Erythroblast (primary cell): Measurements from ENCODE around the gene SYNC.

ENCODE experiments used
- GATA1 ChIP-seq: IDR thresholded peaks from 2 replicates; pipeline ENCODE4 v1.6.1; 2011; ENCODE audit warnings: low read depth, mild to moderate bottlenecking, control low read depth, low read length, moderate library complexity
- POLR2A ChIP-seq: IDR thresholded peaks from 2 replicates; pipeline ENCODE4 v1.6.1; 2011; ENCODE audit warnings: mild to moderate bottlenecking, low read length

GRCh38 chr1:32651461-32652073 is 51.0 kb downstream of the SYNC start:
- no peak for TF ChIP-seq POLR2A
- TF ChIP-seq GATA1: no peak
